ENCODE measurements around the gene TSBP1.
"Not testable (repeated sequence)": the region's sequence is repeated elsewhere in the genome, so short reads cannot be mapped to it uniquely, and the experiment has no call there.

The TSBP1 gene

GRCh38 chr6:32375739-32376529, 4.2 kb upstream of the TSBP1 start:
- no peak for DNase-seq

- DNase-seq: no peak
Measured at GRCh38 chr6:32371229-32371628, 474 bp downstream of the TSBP1 start.

GRCh38 chr6:32370505-32370904, 1.2 kb downstream of the TSBP1 start:
- DNase-seq: no peak

- peak; percentile 54 to 72 (median 64) for DNase-seq
Measured at GRCh38 chr6:32369660-32370059, 2.0 kb downstream of the TSBP1 start.

- no peak for DNase-seq
Measured at GRCh38 chr6:32367644-32368043, 4.1 kb downstream of the TSBP1 start.

- not testable (repeated sequence) for DNase-seq
Measured at GRCh38 chr6:32359225-32359624, 12.5 kb downstream of the TSBP1 start.

GRCh38 chr6:32358548-32358947, 13.2 kb downstream of the TSBP1 start:
- not testable (repeated sequence) for DNase-seq

- DNase-seq: no peak
Measured at GRCh38 chr6:32355018-32355417, 16.7 kb downstream of the TSBP1 start.

GRCh38 chr6:32353348-32353747, 18.4 kb downstream of the TSBP1 start:
- DNase-seq: peak in 1 of 3 donors; percentile 10

- no peak for DNase-seq
Measured at GRCh38 chr6:32340242-32340641, 31.5 kb downstream of the TSBP1 start.

- DNase-seq: no peak
Measured at GRCh38 chr6:32337186-32337805, 34.4 kb downstream of the TSBP1 start.

- no peak for DNase-seq
Measured at GRCh38 chr6:32332433-32332832, 39.3 kb downstream of the TSBP1 start.

- no peak for DNase-seq
Measured at GRCh38 chr6:32329141-32329540, 42.6 kb downstream of the TSBP1 start.

- peak; percentile 15 to 44 (median 44) for DNase-seq
Measured at GRCh38 chr6:32327103-32327502, 44.6 kb downstream of the TSBP1 start.

GRCh38 chr6:32318501-32318900, 53.2 kb downstream of the TSBP1 start:
- no peak for DNase-seq

- DNase-seq: no peak
Measured at GRCh38 chr6:32317541-32317940, 54.2 kb downstream of the TSBP1 start.

- DNase-seq: no peak
Measured at GRCh38 chr6:32313964-32314363, 57.7 kb downstream of the TSBP1 start.

GRCh38 chr6:32298632-32299336, 72.9 kb downstream of the TSBP1 start:
- DNase-seq: no peak

GRCh38 chr6:32294980-32295379, 76.7 kb downstream of the TSBP1 start:
- not testable (repeated sequence) for DNase-seq

GRCh38 chr6:32294566-32294965, 77.1 kb downstream of the TSBP1 start:
- no peak for DNase-seq

- peak in 1 of 3 donors; percentile 5 for DNase-seq
Measured at GRCh38 chr6:32293695-32294094, 78.0 kb downstream of the TSBP1 start.

GRCh38 chr6:32291543-32291942, 80.2 kb downstream of the TSBP1 start:
- DNase-seq: peak in 2 of 3 donors; percentile 36 to 38

GRCh38 chr6:32290886-32291450, 80.7 kb downstream of the TSBP1 start:
- no peak for DNase-seq
